Muscle layer of duodenum (tissue), 2 donors: ENCODE results near the gene ABLIM1.

Source experiments
- H3K27ac ChIP-seq: one replicate; pipeline ENCODE4 v1.7.0; 2013; ENCODE audit warnings: mild to moderate bottlenecking, low read length
- H3K27me3 ChIP-seq: one replicate; pipeline ENCODE4 v1.7.0; 2013; ENCODE audit warnings: low read depth, mild to moderate bottlenecking, control low read depth, low read length
- H3K36me3 ChIP-seq, 2 donors: one replicate each; pipeline ENCODE4 v1.7.0; 2013; ENCODE audit warnings: low read length in 2 of 2, control low read depth in 1 of 2, mild to moderate bottlenecking in 1 of 2; ENCODE audit not compliant: insufficient read depth in 2 of 2, control insufficient read depth in 1 of 2
- H3K4me1 ChIP-seq, 2 donors: one replicate each; pipeline ENCODE4 v1.7.0; 2013; ENCODE audit warnings: low read length in 2 of 2, mild to moderate bottlenecking in 2 of 2, control low read depth in 1 of 2, moderate library complexity in 1 of 2; ENCODE audit not compliant: insufficient read depth in 2 of 2, control insufficient read depth in 1 of 2
- H3K4me3 ChIP-seq, 2 donors: one replicate each; pipeline ENCODE4 v1.7.0; 2013; ENCODE audit warnings: low read length in 2 of 2, low read depth in 1 of 2, mild to moderate bottlenecking in 1 of 2
- H3K9me3 ChIP-seq, 2 donors: one replicate each; pipeline ENCODE4 v1.7.0; 2013; ENCODE audit warnings: low read length in 2 of 2, control low read depth in 1 of 2, mild to moderate bottlenecking in 1 of 2; ENCODE audit not compliant: control insufficient read depth in 1 of 2
- donor health status: healthy.

Gene ABLIM1

DNA sequence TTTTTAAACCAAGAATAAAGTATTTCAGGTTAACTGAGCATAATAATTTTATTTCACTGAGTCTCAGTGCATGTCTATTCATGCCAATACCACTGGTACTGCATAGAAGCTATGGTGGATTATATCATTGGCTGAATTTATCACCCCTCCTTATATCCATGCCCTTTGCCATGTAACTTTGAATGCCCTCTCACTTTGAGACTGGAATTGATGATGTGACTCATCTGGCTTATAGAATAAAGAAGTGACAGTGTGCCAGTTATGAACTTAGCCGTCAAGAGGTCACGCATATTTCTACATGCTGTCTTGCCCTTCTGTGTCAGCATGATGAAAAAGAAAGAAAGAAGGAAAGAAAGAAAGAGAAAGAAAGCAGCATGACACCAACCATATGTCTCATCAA, 20.7 kb upstream of the ABLIM1 start:
- Histone ChIP-seq H3K36me3 (no peaks in the 10 kb centered on the region), H3K27ac (no peak overlapping the region), H3K4me1 (no peaks in the 10 kb centered on the region), H3K27me3 (no peaks in the 10 kb centered on the region), H3K4me3 (no peak overlapping the region), H3K9me3 (no peaks in the 10 kb centered on the region)

DNA sequence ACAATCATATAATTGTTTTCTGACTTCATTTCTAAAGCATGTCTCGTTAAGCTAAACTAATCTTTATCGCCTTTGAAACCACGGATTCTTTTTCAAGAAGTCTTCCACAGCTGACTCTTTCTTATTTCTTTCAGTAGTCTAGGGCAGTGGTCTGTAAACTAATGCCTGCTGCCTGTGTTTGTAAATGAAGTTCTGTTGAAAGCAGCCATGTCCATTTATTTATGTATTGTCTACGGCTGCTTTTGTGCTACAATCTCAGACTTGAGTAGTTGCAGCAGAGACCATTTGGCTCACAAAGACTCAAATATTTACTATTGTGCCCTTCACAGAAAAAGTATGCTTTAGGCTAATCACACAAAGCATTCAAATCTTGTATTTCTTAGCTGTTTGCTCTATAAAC, 20.3 kb upstream of the ABLIM1 start:
- Histone ChIP-seq H3K27me3 (no peaks in the 10 kb centered on the region), H3K27ac (no peak overlapping the region), H3K36me3 (no peaks in the 10 kb centered on the region), H3K4me1 (no peaks in the 10 kb centered on the region), H3K4me3 (no peak overlapping the region), H3K9me3 (no peaks in the 10 kb centered on the region)

DNA sequence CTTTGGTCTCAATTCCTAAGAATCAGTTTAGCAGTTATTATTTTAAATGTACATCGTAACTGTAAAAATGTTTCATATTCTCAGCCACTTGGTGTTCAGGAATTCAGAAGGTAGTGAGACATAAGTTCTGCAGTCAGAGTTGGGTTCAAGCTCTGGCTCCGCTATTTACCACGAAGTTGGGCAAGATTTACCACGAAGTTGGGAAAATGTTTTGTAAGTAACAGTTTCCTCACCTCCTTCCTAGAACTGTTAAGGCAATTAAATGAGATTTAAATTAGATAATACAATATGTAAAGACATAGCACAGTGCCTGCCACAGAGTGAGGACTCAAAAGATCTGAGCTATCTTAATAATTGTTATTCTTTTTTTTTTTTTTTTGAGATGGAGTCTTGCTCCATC, 16.3 kb upstream of the ABLIM1 start:
- Histone ChIP-seq H3K27me3 (no peaks in the 10 kb centered on the region), H3K9me3 (no peaks in the 10 kb centered on the region), H3K4me1 (no peaks in the 10 kb centered on the region), H3K27ac (no peak overlapping the region), H3K4me3 (no peak overlapping the region), H3K36me3 (no peaks in the 10 kb centered on the region)

DNA sequence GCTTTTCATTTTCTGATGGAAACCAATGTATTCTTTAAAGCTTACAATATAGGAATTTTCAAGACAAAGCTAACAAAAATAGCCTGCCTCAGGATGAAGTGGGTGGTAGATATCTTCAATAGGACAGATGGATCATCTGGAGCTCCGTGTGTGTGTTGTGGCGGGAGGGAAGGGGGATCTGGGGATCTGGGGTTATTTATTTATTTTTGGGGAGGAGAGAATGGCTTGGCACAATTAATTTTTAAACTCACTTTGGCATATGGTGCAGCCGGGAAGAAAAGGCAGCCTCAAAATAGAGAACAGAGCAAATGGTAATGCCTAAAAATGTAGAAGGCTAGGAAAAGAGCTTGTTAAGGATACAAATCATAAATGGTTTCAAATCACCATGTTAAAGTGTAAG, 11.6 kb upstream of the ABLIM1 start:
- H3K4me3 ChIP-seq, result no peak overlapping the region
- H3K4me1 ChIP-seq, result no peaks in the 10 kb centered on the region
- H3K27me3 ChIP-seq, result no peaks in the 10 kb centered on the region
- no peaks in the 10 kb centered on the region for H3K36me3 ChIP-seq
- no peaks in the 10 kb centered on the region for H3K9me3 ChIP-seq
- H3K27ac ChIP-seq, result no peak overlapping the region

DNA sequence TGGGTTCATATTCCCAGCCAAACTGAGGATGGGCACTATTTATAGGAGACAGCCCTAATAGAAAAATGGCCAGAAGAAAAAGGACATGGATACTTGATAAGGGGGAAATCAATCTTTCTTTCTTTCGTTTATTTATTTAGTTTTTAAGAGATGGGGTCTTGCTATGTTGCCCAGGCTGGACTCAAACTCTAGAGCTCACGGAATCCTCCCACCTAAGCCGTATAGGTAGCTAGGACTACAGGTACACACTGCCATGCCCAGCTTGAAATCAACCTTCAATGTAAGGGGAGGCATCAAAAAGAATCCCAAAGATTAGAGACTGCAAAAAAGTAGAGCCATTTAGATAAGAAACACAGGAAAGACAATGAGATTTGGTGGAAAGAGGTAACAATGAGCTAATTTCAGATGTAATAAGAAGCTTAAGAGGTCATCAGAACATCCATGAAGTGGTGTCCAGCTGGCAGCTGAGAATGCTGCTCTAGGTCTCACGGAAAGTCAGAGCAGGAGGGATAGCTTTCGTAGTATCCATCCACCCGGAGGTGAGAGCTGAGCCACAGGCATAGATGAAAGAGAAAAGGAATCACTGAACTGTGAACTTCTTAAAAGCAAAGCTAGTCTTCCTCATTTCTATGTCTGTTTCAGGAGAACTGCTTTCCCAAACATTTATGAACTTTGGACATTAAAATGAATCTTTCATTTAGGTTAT, 10.5 kb upstream of the ABLIM1 start:
- H3K4me3 ChIP-seq, result no peak overlapping the region
- no peaks in the 10 kb centered on the region for H3K9me3 ChIP-seq
- no peaks in the 10 kb centered on the region for H3K4me1 ChIP-seq
- no peak overlapping the region for H3K27ac ChIP-seq
- no peaks in the 10 kb centered on the region for H3K27me3 ChIP-seq
- no peaks in the 10 kb centered on the region for H3K36me3 ChIP-seq

DNA sequence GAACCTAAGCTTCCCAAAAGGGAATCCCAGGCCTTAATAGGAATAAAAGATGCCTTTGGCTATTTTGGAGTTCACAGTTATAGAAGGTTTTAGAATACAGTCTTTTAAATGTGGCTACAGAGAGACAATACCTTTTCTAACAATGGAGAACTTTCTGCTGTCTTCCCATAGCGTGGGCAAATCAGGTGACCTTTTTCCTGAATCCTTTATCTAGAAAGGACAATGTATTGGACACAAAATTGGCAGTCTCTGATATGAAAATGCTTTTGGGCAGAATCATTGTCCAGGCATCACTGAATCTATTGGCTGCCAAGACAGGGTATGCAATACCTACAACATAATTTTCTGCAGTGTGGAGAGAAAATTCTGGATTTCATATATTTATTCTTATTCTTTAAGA, 7.8 kb upstream of the ABLIM1 start:
- H3K27ac ChIP-seq, result no peak overlapping the region
- H3K4me1 ChIP-seq, result no peaks in the 10 kb centered on the region
- peaks cover 0 to 4% of the 10 kb centered on the region in 2 donors for H3K9me3 ChIP-seq
- H3K27me3 ChIP-seq, result no peaks in the 10 kb centered on the region
- H3K36me3 ChIP-seq, result no peaks in the 10 kb centered on the region
- H3K4me3 ChIP-seq, result no peak overlapping the region

GRCh38 chr10:114665406-114665805, 7.3 kb upstream of the ABLIM1 start:
- no peak overlapping the region for H3K4me3 ChIP-seq
- H3K4me1 ChIP-seq, result no peaks in the 10 kb centered on the region
- no peak overlapping the region for H3K27ac ChIP-seq
- no peaks in the 10 kb centered on the region for H3K36me3 ChIP-seq
- H3K9me3 ChIP-seq, result peaks cover 0 to 4% of the 10 kb centered on the region in 2 donors
- no peaks in the 10 kb centered on the region for H3K27me3 ChIP-seq

- Histone ChIP-seq H3K9me3 (peaks cover 0 to 4% of the 10 kb centered on the region in 2 donors), H3K27ac (no peak overlapping the region), H3K4me3 (no peak overlapping the region), H3K4me1 (no peaks in the 10 kb centered on the region), H3K36me3 (no peaks in the 10 kb centered on the region), H3K27me3 (no peaks in the 10 kb centered on the region)
Observed at GRCh38 chr10:114664127-114664526, 6.1 kb upstream of the ABLIM1 start.

- H3K4me3 ChIP-seq, result no peak overlapping the region
- no peaks in the 10 kb centered on the region for H3K36me3 ChIP-seq
- H3K9me3 ChIP-seq, result peaks cover 0 to 4% of the 10 kb centered on the region in 2 donors
- H3K4me1 ChIP-seq, result no peaks in the 10 kb centered on the region
- no peak overlapping the region for H3K27ac ChIP-seq
- H3K27me3 ChIP-seq, result no peaks in the 10 kb centered on the region
Observed at GRCh38 chr10:114663626-114664025, 5.6 kb upstream of the ABLIM1 start.

DNA sequence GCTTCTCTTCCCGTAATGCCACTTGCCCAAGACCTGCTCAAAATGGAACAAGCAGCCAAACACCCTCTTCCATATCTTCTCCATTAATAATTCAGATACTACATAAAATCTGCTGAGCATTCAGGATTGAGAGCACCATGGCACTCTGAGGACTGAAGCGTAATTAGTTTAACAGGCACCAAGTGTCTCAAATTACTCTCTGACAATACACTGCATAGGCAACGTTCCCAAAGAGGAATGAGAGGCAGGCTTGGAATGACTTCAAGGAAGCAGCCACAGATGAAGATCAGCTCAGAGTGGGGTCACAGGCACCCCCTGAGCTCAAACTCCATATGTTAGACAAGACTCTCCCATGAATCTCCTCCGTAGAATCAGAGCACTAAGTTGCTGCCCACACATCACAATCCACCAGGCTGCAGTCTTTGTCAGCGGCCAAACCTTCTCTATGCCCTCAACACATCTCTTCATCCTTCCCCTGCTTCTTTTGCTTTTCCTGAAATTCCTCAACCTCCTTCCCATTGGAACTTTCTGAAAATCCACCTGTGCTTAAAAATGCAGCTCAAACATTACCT, 4.7 kb upstream of the ABLIM1 start:
- no peak overlapping the region for H3K27ac ChIP-seq
- H3K4me3 ChIP-seq, result no peak overlapping the region
- no peaks in the 10 kb centered on the region for H3K4me1 ChIP-seq
- no peaks in the 10 kb centered on the region for H3K27me3 ChIP-seq
- H3K36me3 ChIP-seq, result no peaks in the 10 kb centered on the region
- peaks cover 0 to 4% of the 10 kb centered on the region in 2 donors for H3K9me3 ChIP-seq

DNA sequence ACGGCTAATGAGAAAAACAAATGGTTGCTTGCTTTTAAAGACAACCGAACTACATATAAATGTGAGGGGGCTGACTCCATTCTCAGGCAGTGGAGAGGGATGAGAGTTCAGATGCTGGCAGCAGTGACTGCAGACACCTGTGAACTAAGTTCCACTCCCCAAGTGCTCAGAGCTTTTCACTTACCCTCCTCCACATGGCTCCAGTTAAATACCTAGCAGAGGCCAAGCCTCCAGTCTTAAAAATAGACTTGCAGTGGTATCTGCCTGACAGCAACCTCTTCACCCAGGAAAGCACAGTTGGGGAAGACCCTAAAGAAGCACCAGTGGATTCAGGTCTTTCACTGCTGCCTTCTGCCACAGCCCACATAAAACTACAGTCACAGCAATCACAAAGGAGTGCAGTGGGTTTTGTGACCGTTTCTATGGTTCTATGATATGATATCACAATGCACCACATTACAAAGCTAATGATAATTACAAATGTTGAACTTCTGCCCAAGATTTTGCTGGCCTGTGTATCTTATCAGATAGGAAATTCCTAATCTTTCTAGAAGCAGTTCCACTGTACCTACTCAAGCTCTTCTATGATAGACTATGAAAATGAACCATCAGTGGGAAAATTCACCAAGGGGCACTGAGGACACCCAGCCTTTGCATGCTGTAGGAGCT, 3.3 kb upstream of the ABLIM1 start:
- H3K36me3 ChIP-seq, result no peaks in the 10 kb centered on the region
- H3K9me3 ChIP-seq, result peaks cover 0 to 4% of the 10 kb centered on the region in 2 donors
- H3K27ac ChIP-seq, result no peak overlapping the region
- no peaks in the 10 kb centered on the region for H3K4me1 ChIP-seq
- no peak overlapping the region for H3K4me3 ChIP-seq
- no peaks in the 10 kb centered on the region for H3K27me3 ChIP-seq
